Activated CD4-positive, alpha-beta T cell treated with anti-CD3 and anti-CD28 coated beads, Interleukin-2, Interleukin-6, amounts not matched to agents 100 ng/mL and 50 ng/mL, durations not matched to agents 16 hours and 8 hours (primary cell): Measurements from ENCODE around the gene EIPR1.
"Not testable (repeated sequence)": the region's sequence is repeated elsewhere in the genome, so short reads cannot be mapped to it uniquely, and the experiment has no call there.

Experiments used
- DNase-seq: peaks from one replicate; pipeline ENCODE4 v3.0.0-alpha.2; 2020

Gene EIPR1

GRCh38 chr2:3283876-3284656 is 93.6 kb downstream of the EIPR1 start:
- DNase-seq: not testable (repeated sequence)

- no peak for DNase-seq
These were observed 94.4 kb downstream of the EIPR1 start for GRCh38 chr2:3283206-3283605.

GRCh38 chr2:3282056-3282998 is 95.3 kb downstream of the EIPR1 start:
- no peak for DNase-seq

GRCh38 chr2:3280683-3281520 is 96.7 kb downstream of the EIPR1 start:
- DNase-seq: no peak

GRCh38 chr2:3280197-3280596 is 97.4 kb downstream of the EIPR1 start:
- no peak for DNase-seq

GRCh38 chr2:3279236-3279960 is 98.2 kb downstream of the EIPR1 start:
- DNase-seq: no peak

- DNase-seq: no peak
These were observed 98.9 kb downstream of the EIPR1 start for GRCh38 chr2:3278521-3279218.

- DNase-seq: no peak
These were observed 99.7 kb downstream of the EIPR1 start for GRCh38 chr2:3277748-3278520.

- DNase-seq: no peak
These were observed 100.4 kb downstream of the EIPR1 start for GRCh38 chr2:3277050-3277747.

- DNase-seq: no peak
These were observed 104.9 kb downstream of the EIPR1 start for GRCh38 chr2:3272761-3273160.

- no peak for DNase-seq
These were observed 107.5 kb downstream of the EIPR1 start for GRCh38 chr2:3270095-3270478.

- DNase-seq: no peak
These were observed 108.1 kb downstream of the EIPR1 start for GRCh38 chr2:3269425-3270094.

GRCh38 chr2:3268705-3269029 is 109.0 kb downstream of the EIPR1 start:
- DNase-seq: no peak

GRCh38 chr2:3267869-3268704 is 109.5 kb downstream of the EIPR1 start:
- DNase-seq: no peak

GRCh38 chr2:3266925-3267867 is 110.4 kb downstream of the EIPR1 start:
- DNase-seq: no peak

- no peak for DNase-seq
These were observed 111.4 kb downstream of the EIPR1 start for GRCh38 chr2:3265981-3266924.
